Germinal center (tissue), 1 donor: ENCODE results near the gene TRAF2.
"Not testable (repeated sequence)": the region's sequence is repeated elsewhere in the genome, so short reads cannot be mapped to it uniquely, and the experiment has no call there.

Experiments used
- DNase-seq: peaks from one replicate; pipeline ENCODE4 v3.0.0; 2012; ENCODE audit warnings: mixed read lengths, low spot score

Gene TRAF2, protein sequence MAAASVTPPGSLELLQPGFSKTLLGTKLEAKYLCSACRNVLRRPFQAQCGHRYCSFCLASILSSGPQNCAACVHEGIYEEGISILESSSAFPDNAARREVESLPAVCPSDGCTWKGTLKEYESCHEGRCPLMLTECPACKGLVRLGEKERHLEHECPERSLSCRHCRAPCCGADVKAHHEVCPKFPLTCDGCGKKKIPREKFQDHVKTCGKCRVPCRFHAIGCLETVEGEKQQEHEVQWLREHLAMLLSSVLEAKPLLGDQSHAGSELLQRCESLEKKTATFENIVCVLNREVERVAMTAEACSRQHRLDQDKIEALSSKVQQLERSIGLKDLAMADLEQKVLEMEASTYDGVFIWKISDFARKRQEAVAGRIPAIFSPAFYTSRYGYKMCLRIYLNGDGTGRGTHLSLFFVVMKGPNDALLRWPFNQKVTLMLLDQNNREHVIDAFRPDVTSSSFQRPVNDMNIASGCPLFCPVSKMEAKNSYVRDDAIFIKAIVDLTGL

DNA sequence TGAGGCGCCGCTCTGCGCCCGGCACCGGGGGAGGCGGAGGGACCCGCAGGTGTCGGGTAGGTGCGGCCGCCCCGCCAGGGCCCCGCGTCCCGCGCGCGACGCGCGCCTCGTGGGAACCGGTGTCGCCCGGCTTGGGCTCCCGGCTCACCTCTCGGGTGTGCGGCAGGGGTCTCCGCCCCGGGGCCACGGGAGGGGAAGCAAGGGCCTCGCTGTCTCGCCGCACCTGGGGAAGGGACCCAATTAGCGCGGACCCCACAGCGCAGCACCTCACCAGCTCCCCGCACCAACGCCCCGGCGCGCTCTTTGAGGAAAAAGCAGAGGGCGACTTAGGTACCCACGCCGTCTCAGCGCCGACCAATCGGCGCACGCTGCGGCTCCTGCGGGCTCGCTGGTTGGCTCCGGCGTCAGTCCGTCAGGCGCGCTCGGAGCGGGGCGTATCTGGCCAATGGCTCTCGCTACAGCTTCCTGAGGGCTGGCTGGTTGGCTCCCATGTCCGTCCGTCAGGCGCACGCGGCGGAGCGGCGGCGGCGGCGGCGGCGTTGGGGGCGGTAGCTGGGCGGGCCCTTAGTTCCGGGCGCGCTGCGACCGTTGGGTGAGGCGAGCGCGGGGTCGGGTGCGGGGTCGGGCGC, at the start of gene TRAF2:
TSS of gene TRAF2 (plus strand) at position 567 of the 629 bp plus-strand sequence. CDS start 12,225 bp downstream, outside the sequence.
- DNase-seq: peak; percentile 100

DNA sequence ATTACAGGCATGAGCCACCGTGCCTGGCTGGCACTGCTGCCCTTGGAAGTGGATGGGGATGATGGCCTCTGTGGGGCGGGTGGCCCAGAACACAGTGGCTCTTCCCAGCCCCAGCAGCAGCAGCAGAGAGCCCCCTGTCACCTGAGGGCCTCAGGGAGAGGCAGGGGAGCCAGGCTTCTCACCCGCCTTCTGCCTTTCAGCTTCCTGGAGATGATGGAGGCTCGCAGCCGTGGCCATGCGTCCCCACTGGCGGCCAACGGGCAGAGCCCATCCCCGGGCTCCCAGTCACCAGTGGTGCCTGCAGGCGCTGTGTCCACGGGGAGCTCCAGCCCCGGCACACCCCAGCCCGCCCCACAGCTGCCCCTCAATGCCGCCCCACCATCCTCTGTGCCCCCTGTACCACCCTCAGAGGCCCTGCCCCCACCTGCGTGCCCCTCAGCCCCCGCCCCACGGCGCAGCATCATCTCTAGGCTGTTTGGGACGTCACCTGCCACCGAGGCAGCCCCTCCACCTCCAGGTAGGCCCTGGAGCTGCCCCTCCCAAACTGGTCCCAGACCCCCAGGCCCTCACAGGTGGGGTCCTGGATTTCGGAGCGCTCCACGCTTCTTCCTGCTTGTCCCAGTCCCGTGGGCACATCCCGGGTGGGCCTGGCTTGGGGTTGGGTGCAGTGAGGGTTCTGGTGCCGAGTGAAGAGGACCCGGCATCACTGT, 49.0 kb upstream of the TRAF2 start:
- no peak for DNase-seq

DNA sequence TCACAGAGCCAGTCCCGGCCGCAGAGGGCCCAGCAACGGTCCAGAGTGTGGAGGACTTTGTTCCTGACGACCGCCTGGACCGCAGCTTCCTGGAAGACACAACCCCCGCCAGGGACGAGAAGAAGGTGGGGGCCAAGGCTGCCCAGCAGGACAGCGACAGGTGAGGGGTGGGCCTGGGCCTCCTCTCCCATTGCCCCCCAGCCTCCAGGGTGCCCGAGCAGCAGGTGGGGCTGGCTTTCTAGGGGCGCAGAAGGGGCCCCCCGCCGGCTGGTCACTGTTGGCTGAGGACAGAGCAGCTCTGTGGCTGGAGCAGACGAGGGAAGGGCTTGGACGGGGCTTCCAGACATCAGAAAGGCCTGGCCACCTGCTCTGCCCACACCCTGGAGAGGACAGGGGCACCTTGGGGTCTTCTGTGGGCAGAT, 48.4 kb upstream of the TRAF2 start:
- not testable (repeated sequence) for DNase-seq

DNA sequence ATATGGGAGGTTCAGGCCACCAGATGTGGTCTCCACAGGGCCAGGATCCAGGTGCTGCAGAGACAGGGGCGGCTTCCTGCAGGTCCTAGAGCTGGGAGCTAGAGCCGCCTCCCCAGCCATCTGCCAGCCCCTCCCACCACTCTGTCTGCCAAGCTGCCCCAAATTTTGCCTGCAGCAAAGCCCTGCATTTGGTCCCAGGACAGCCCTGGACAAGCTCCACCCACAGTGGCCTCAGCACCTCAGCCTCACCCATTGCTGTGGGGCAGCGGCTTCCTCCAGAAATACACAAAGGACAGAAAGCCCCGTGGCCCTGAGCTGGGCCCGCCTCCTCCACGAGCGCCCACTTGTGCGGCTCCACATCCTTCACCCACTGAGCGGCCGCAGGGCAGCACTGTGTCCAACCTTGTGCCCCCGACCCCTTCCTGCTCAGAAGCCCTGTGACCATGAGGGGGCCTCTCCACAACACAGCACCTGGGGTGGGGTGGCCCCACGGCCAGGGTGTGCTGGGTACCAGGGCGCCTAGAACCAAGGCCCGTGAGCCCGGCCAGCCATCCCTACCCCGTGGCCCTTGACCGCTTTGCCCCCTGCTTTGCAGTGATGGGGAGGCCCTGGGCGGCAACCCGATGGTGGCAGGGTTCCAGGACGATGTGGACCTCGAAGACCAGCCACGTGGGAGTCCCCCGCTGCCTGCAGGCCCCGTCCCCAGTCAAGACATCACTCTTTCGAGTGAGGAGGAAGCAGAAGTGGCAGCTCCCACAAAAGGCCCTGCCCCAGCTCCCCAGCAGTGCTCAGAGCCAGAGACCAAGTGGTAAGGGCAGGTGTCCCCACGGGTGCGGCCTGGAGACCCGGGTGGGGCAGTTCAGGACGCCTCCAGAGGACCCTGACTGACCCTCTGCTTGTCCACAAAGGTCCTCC, 47.7 kb upstream of the TRAF2 start:
- DNase-seq: no peak

DNA sequence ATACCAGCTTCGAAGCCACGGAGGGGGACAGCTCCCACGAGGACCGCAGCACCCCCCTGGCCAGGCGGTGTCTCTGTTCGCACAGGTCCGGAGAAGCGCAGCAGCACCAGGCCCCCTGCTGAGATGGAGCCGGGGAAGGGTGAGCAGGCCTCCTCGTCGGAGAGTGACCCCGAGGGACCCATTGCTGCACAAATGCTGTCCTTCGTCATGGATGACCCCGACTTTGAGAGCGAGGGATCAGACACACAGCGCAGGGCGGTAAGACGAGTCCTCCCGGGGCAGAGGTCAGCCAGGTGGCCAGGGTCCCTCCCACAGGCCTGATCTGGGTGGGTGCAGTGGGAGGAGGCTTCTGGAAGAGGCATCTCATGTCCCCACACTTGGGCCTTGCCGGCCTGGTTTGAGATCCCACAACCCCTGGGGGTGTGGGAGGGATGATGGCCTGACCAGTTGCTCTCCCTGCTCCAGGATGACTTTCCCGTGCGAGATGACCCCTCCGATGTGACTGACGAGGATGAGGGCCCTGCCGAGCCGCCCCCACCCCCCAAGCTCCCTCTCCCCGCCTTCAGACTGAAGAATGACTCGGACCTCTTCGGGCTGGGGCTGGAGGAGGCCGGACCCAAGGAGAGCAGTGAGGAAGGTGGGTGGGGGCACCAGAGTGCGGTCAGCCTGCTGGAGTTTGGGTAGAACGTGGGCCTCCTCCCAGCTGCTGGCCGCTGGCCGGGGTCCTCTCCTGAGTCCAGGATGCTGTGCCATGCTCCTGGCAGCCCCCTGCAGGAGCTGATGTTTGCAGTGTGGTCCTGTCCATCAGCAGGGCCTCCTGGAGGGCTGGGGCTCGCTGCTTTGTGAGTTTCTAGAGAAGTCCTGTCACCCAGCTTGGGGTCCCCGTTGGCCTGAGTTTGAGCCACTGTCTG, 46.8 kb upstream of the TRAF2 start:
- no peak for DNase-seq

DNA sequence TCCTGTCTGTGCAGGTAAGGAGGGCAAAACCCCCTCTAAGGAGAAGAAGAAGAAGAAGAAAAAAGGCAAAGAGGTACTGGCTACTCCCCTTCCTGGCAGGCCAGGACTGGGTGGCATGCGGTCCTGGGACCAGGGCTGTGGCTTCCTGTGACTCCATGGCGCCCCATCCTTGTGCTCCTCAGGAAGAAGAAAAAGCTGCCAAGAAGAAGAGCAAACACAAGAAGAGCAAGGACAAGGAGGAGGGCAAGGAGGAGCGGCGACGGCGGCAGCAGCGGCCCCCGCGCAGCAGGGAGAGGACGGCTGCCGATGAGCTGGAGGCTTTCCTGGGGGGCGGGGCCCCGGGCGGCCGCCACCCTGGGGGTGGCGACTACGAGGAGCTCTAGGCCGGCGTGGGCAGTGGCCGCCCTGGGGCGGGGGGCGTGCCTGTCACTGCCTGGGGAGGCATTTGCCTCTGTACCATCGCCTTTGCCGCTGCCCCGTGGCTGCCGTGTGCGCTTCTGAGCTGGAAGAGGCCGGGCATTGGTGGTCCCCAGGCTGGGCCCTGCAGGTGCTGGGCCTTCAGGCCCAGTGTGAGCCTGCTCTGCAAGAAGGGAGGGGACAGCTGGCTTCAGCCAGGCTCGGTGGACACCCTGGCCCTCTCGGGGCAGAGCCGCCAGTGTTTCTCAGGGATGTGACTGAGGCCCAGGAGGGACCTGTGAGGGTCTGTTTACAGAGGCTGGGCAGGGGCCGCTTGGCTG, 46.0 kb upstream of the TRAF2 start:
- DNase-seq: no peak

DNA sequence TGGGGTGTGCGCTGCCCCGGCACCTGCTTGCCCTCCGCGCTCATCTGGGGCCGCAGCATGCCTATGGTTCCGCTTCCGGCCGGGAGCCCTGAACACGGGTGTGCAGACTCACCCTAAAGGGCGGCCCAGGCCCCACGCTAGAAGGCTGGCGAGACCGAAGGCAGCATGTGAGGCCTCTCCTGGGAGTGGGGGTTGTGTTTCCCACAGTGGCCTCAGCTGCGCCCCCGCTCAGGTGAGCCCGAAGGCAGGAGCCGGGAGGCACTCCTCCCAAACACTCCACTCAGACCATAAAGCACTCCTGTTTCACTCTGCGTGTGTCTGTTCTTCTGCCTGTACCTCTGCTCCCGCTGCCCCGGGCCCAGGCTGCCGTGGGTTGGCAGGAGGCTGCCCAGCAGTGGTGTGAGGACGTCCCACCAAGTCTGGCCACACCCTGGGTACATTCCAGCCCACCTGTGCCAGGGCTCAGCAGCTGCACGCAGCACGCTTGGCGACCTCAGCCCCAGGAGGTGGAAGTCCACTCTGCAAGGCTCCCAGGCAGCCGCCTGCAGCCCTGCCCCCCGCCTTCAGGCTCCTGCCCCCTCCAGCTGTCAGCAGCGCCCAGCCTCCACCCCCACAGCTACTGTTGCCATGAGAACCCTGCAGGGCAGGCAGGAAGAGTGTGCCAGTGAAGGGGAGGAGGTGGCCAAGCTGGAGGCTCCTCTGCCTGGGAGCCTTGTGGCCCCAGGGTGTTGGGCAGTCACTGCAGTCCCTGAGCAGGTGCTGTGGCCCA, 45.3 kb upstream of the TRAF2 start:
- DNase-seq: no peak

DNA sequence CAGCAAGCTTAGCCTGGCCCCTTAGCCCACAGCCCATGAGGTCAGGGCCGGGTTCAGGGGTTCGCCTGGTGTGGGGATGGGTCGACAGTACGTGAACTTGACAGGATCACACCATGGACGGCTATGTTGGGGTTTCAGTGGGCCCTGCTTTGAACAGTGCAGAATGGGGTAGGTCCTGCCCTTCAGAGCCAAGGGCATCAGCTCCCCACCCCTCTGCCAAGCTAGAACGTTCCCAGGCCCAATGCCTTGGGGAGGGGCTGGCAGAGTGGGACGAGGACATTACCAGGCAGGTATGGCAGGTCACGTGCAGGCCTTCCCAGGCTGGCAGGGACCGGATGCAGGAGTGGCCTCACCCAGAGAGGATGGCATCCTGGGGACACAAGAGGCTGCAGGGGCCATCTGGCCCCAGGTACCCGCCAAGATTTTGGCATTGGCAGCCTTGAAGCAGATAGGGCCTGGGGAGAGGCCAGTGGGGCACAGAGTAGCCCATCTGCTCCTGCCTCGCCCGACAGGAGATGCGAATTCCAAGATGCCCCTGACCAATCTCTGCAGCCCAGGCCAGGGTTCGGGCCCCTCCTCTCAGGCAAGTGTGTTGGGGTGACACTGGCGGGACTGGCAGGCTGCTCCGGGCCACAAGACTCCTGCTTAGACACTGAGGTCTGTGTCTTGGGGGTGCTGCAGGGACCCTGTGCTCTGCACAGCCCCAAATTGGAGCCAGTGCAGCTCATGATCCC, 44.5 kb upstream of the TRAF2 start:
- DNase-seq: not testable (repeated sequence)

DNA sequence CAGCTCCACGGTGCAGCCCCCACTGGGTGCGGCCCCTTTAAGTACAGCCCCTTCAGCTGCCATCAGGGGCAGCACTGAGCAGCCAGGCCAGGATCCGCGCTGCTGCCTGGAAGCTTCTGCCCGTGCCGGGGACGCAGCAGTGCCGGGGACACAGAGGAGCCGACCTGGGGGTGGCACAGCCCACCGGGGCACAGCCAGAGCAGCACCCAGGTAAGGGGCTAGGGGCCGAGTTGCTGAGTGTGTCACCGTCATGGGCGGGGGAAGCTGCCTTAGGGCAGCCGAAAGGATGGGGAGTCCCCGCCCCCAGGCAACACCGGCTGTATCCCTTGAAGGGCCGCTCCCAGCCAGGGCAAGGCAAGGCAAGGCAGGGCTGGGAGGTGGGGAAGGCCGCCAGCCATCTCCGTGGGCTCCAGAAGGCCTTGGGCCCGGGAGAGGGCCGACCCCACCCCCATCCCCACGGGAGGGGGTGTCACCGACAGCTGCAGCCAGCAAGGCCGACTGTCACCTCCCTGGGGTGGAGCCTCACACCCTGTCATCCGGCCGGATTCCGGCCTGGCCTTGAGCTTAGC, 43.9 kb upstream of the TRAF2 start, which contains the start of gene AJM1:
TSS of gene AJM1 (plus strand) at position 99 of the 569 bp plus-strand sequence. CDS start 1,937 bp downstream, outside the sequence.
- peak; percentile 81 for DNase-seq

DNA sequence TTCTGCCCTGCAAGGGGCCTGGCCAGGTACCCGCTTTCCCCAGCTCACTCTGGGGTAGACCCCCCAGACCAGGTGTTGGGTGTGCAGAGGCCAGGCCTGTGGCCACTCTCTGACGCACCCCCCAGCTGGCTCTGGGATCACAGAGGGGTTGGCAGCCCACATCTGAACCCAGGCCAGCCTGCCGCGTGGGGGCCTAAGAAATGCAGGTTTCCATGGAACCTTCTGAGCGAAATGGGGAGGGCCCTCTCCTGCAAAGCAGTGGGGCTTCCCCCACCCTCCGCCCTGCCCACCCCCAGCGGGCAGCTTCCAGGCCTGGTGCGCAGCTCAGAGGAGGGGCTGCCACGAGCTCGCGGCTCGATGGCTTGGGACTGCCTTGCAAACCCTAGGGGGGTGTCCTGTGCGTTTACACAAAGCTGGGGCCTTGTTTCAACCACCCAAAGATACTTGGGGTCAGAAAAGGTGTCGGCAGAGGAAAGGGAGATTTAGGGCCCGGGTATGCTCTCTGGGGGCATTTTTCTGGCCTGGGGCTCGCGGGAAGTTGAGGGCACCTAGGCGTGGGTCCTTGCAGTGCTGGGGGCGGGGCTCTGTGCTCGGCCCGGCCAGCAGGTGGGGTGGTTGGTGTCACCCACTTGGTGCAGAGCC, 43.0 kb upstream of the TRAF2 start:
- DNase-seq: not testable (repeated sequence)

DNA sequence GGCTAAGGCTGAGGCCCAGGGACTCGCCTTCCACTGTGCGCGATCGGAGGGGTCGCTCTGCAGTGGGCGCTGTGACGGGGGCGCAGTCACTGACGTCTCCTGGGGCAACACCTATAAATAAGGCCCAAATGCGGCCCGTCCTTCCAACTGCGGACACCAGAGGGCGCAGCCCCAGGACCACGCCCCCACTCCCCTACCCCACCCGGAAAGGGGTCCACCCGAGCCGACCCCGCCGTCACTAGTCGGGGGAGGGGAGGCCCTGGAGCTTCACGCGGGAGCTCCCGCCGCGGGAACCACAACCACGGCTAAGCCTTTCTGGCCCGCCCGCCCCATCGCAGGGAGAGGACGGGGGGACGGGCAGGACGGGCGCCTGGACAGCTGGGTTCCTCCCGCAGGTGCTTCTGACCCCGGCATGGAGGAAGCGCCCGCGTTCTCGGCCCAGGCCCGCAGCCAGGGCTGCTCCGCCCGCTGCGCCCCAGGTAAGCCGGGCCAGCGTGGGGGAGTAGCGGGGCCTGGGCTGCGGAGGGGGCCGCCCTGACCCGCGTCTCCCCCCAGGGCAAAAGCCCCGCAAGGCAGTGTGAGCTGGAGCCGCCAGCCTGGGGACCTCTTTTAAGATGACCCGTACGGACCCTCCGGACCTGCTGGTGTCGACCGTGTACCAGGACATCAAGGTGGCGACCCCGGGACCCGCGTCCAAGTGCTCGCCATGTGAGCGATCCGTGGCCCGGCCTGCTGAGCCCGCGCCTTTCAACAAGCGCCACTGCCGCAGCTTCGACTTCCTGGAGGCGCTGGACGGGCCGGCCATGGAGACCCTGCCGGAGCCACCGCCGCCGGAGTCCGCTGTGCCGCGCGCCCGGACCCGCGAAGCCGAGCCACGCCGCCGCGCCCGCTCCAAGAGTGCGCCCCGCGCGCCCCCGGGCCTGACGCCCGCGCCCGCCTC, 42.2 kb upstream of the TRAF2 start:
- not testable (repeated sequence) for DNase-seq

DNA sequence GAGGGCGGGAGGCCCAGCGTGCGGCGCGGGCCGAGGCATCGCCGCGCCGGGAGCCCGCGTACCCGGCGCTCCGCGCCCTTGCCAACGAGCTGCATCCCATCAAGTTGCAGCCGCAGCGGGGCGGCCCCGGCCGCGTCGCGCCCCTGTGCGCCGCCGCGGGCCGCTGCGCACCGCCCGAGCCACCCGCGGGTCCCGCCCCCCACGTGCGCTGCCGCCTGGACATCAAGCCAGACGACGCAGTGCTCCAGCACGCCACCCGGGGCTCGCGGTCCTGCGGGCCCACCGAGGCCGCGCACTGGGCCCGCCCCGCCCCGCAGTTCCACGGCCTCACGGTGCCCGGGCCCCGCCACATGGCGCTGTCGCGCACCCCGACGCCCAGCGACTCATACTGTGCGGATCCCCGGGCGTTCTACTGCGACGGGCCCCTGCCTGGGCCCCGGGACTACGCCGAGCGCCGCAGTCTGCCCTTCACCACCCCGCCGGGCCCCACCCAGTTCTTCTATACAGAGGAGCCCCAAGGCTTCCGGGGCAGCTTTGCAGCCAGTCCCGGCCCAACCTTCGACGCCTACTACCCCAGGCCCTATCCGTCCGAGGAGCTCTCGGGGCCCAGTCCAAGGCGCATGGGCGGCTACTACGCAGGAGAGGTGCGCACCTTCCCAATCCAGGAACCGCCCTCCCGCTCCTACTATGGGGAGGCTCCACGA, 41.4 kb upstream of the TRAF2 start:
- no peak for DNase-seq

DNA sequence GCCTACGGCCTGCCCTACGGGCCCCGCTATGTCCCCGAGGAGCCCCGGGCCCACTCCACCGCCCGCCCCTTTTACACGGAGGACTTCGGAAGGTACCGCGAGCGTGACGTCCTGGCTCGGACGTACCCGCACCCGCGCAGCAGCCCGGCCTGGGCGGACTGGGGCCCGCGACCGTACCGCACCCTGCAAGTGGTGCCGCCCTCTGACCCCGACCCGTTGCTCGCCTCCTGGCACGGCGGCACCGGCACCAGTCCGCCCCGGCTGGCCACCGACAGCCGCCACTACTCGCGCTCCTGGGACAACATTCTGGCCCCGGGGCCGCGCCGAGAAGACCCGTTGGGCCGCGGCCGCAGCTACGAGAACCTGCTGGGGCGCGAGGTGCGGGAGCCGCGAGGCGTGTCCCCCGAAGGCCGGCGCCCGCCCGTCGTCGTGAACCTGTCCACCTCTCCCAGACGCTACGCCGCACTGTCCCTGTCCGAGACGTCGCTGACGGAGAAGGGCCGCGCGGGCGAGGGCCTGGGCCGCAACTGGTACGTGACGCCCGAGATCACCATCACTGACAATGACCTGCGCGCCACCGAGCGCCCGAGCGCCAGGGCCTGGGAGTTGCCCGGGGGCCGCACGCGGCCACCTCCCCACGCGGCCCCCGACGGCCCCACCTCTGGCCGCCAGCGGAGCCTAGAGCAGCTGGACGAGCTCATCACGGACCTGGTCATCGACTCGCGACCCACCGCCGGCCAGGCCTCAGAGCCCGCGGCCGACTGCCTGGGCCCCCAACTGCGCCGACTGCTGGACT, 40.7 kb upstream of the TRAF2 start:
- no peak for DNase-seq

DNA sequence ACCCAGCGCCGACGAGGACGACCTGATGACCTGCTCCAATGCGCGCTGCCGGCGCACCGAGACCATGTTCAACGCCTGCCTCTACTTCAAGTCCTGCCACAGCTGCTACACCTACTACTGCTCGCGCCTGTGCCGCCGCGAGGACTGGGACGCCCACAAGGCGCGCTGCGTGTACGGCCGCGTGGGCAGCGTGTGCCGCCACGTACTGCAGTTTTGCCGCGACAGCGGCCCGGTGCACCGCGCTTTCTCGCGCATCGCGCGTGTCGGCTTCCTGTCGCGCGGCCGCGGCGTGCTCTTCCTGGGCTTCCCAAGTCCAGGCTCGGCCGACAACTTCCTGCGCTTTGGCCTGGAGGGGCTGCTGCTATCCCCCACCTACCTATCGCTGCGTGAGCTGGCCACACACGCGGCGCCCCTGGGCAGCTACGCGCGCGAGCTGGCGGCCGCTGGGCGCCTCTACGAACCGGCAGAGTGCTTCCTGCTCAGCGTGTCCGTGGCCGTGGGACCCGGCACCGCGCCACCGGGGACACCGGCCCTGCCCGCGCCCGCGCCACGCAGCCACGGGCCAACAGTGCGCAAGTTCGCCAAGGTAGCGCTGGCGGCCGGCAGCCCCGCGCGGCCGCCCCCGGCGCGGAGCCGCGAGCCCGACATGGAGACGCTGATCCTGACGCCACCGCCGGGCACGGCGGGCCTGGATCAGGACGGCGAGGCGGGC, 39.8 kb upstream of the TRAF2 start:
- DNase-seq: no peak
